Activated CD8-positive, alpha-beta T cell treated with anti-CD3 and anti-CD28 coated beads, Interleukin-2, amount 10 ng/mL, durations not matched to agents 7 days and 5 days (primary cell): ENCODE results near the gene ZFP91. TPM values are rescaled to one million over a fixed set of nuclear protein-coding genes. Genes with fewer than 3 reads are reported as not detected.

ENCODE experiments used
- total RNA-seq, 2 experiments: library from RNA; stranded (reverse); gene quantifications; one replicate each; pipeline ENCODE4 v1.2.3, GENCODE V29; 2021

ZFP91 gene
- total RNA-seq, 2 experiments from 2014 or later, result 59.9 to 60.1 TPM

Other genes with a start within 250 kb of the ZFP91 start
- not detected for gene OR5B17, start 220.0 kb upstream of the ZFP91 start, total RNA-seq
- not detected for gene OR5B3, start 172.2 kb upstream of the ZFP91 start, total RNA-seq
- gene OR5B2, start 150.9 kb upstream of the ZFP91 start, total RNA-seq, result not detected
- not detected for gene OR5B12, start 136.8 kb upstream of the ZFP91 start, total RNA-seq
- under 1 TPM; 0.26 to 0.40 TPM for gene OR5B21, start 71.0 kb upstream of the ZFP91 start, total RNA-seq
- 100 to 1,000 TPM; 159 to 169 TPM for gene LPXN, start 3.2 kb upstream of the ZFP91 start, total RNA-seq
- gene CNTF, start 43.6 kb downstream of the ZFP91 start, total RNA-seq, result 1 to 10 TPM; 2.8 to 4.2 TPM
- not detected for gene GLYAT, start 152.9 kb downstream of the ZFP91 start, total RNA-seq